A673 (cell line): Measurements from ENCODE around the gene TRMO.

Experiments used
- CTCF ChIP-seq: fragments of 300-800, 200-600 bp; sonication (generic); conservative IDR thresholded peaks from 2 replicates; pipeline ENCODE4 v1.5.1; 2017; ENCODE audit warnings: low read depth, mild to moderate bottlenecking, antibody characterized with exemption, low read length, moderate library complexity, mixed read lengths
- EZH2 ChIP-seq: fragments of 200-600 bp; sonication (generic); IDR thresholded peaks from 2 replicates; pipeline ENCODE4 v1.6.1; 2017; ENCODE audit warnings: borderline replicate concordance, low read depth, mild to moderate bottlenecking, mixed read lengths, antibody characterized with exemption, low read length; ENCODE audit not compliant: poor library complexity, severe bottlenecking

DNA sequence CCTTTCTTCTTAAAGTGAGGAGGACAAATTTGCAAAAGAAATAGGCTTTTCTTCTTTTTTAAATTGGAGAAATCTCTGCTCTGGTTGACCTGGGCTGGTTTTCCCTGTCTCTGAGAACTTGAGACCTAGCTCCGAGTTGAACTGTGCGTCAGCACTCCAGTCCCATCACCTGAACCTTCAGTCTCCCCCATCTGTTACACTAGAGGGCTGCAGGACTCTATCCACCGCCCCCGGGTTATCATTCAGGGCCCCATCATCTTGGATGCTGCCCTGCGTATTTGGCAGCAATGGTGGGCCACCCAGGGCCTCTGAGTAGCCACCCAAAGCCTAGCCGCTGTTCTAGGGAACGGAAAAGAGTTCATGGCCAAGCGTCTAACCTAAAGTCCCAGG, 66.8 kb downstream of the TRMO start:
- no peak for TF ChIP-seq CTCF
- no peak for TF ChIP-seq EZH2
